Measurements from ENCODE around the gene BMX.

BMX gene

GRCh38 chrX:15576019-15576418 is 75.4 kb downstream of the BMX start:
- no peak for DNase-seq

- DNase-seq, result no peak
Observed at GRCh38 chrX:15579778-15580747, 79.5 kb downstream of the BMX start.

- no peak for DNase-seq
Observed at GRCh38 chrX:15594371-15594770, 93.8 kb downstream of the BMX start.

- DNase-seq, result no peak
Observed at GRCh38 chrX:15598026-15598425, 97.4 kb downstream of the BMX start.

- no peak for DNase-seq
Observed at GRCh38 chrX:15599461-15599860, 98.9 kb downstream of the BMX start.

GRCh38 chrX:15600049-15600448 is 99.4 kb downstream of the BMX start:
- no peak for DNase-seq

- DNase-seq, result no peak
Observed at GRCh38 chrX:15600745-15601144, 100.1 kb downstream of the BMX start, which contains the start of gene ACE2. ACE2 (minus strand) TSS chrX:15600960; CDS start chrX:15600911, 49 bp downstream.

GRCh38 chrX:15601932-15602331 is 101.3 kb downstream of the BMX start:
- no peak for DNase-seq

GRCh38 chrX:15602761-15603160 is 102.2 kb downstream of the BMX start:
- no peak for DNase-seq

- no peak for DNase-seq
Observed at GRCh38 chrX:15605226-15605625, 104.6 kb downstream of the BMX start.
